GM21529 (cell line): ENCODE results near the gene SLC25A13.
"Not testable (repeated sequence)": the region's sequence is repeated elsewhere in the genome, so short reads cannot be mapped to it uniquely, and the experiment has no call there.

Experiments
- ATAC-seq: cut with Tn5 transposase; IDR thresholded peaks from one replicate; pipeline ENCODE4 v1.9.1; 2021; ENCODE audit not compliant: unreplicated experiment

SLC25A13 gene, protein sequence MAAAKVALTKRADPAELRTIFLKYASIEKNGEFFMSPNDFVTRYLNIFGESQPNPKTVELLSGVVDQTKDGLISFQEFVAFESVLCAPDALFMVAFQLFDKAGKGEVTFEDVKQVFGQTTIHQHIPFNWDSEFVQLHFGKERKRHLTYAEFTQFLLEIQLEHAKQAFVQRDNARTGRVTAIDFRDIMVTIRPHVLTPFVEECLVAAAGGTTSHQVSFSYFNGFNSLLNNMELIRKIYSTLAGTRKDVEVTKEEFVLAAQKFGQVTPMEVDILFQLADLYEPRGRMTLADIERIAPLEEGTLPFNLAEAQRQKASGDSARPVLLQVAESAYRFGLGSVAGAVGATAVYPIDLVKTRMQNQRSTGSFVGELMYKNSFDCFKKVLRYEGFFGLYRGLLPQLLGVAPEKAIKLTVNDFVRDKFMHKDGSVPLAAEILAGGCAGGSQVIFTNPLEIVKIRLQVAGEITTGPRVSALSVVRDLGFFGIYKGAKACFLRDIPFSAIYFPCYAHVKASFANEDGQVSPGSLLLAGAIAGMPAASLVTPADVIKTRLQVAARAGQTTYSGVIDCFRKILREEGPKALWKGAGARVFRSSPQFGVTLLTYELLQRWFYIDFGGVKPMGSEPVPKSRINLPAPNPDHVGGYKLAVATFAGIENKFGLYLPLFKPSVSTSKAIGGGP

DNA sequence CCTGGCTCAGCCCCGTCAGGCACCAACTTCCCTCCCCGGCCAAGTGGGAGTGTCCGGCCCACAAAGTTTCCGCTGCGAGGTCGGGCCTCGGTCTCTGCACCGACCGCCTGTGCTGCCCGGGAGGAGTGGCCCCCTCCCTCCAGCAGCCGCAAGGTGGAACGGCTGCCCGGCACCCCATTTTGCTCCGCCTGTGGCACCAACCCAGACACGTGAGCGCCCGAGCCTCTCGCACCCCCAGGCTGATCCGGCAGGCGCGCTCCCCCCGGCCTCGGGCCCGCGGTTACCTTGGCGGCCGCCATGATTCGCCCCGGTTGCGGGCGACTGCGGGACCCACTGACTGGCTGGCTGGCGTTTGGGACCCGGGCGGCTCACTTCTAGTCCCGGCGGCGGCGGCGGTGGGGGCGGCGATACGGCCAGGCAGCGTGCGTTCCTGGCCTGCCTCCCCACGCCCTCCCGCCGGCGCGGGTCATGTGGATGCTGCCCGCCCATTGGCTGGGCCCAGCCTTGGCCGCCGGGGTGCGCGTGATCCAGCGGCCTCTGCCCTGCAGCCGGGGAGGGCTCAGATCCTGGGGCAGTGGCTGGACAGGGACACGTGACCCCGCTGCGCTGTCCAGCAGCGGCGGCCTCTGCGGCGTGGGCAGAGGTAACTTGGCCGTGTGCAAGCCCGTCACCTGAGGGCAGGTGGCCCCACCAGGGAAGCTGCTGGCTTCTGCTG is at the start of gene SLC25A13:
Gene SLC25A13, minus strand, starts transcription at position 441 of the 715 bp plus-strand sequence. Its CDS starts 142 bp downstream, at position 299.
- ATAC-seq: peak; percentile 75

GRCh38 chr7:96365916-96366315 is 44.0 kb upstream of the SLC25A13 start:
- not testable (repeated sequence) for ATAC-seq

GRCh38 chr7:96361116-96361857 is 39.4 kb upstream of the SLC25A13 start:
- no peak for ATAC-seq

DNA sequence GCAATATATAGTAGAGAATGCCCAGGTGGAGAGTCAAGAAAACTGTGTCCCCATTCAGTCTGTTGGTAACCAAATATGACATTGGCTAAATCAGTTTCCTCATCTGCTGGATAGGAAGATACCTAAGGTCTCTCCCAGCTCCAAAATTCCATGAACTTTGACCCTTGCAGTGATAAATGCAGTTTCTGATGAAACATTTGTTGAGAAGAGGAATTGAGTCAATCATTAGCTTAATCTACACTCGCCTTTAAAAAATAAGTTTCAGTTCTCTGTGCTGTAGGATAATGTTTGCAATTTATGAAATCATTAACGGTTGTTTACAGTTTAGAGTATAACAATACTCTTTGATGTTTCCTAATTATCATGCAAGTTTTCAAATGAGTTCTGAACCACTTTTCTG is 38.0 kb upstream of the SLC25A13 start:
- no peak for ATAC-seq

DNA sequence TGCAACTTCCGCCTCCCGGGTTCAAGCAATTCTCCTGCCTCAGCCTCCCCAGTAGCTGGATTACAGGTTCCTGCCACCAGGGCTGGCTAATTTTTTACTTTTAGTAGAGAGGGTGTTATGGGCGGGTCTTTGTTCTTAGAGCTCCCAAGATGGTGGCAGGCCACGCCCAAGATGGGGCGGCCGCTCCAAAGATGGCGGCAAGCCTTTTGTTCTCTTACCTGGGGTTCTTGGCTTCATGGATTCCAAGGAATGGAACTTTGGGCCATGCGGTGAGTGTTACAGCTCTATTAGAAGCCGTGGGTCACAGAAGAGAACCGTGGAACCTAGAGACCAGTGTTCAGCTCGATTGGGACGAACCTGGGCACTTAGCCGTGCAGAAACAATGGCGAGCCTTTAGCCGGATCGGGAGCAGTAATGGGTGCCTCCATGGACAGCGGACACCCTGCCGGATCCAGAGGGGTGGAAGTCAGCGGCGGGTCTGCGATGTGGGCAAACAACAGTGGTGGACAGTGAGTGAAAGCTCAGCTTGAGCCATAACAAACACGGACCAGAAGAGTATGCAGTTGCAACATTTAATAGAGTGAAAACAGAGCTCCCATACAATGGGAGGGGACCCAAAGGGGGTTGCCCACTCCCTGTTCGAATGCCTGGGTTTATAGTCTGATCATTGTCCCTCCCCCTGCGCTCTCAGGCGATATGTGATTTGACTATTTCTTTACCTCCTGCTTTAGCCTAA is 36.5 kb upstream of the SLC25A13 start:
- ATAC-seq: not testable (repeated sequence)

GRCh38 chr7:96355990-96356506 is 34.1 kb upstream of the SLC25A13 start:
- ATAC-seq: no peak

DNA sequence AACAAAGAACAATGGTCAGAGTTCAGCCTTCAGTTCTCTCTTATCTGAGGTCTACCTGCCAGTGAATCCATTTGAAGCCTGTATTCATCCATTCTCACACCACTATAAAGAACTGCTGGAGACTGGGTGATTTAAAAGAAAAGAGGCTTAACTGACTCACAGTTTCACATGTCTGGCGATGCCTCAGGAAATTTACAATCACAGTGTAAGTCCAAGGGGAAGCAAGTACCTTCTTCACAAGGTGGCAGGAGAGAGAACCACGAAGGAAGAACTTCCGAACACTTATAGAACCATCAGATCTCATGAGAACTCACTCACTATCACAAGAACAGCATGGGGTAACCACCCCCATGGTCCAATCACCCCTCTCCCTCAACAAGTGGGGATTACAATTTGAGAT is 33.0 kb upstream of the SLC25A13 start:
- ATAC-seq: no peak

DNA sequence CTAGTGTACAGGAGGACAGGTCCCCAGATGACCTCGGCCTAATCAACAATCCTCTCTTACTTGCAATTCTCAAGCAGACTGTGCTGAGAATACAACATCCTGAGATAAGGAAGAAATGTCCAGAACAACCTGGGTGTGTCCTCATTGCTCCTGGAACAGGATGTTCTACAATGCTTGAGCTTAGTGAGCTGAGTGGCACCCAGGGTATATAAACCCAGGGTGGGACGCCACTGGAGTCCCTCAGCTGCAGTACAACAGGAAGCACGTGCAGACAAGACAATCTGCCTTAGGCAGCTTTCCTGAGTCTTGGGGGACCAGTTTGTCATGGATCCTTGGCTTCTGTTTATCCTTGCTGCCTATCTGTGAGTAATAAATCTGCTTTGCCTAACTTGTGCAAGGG is 27.7 kb upstream of the SLC25A13 start:
- no peak for ATAC-seq

- no peak for ATAC-seq
Measured at GRCh38 chr7:96347471-96347870, 25.6 kb upstream of the SLC25A13 start.

DNA sequence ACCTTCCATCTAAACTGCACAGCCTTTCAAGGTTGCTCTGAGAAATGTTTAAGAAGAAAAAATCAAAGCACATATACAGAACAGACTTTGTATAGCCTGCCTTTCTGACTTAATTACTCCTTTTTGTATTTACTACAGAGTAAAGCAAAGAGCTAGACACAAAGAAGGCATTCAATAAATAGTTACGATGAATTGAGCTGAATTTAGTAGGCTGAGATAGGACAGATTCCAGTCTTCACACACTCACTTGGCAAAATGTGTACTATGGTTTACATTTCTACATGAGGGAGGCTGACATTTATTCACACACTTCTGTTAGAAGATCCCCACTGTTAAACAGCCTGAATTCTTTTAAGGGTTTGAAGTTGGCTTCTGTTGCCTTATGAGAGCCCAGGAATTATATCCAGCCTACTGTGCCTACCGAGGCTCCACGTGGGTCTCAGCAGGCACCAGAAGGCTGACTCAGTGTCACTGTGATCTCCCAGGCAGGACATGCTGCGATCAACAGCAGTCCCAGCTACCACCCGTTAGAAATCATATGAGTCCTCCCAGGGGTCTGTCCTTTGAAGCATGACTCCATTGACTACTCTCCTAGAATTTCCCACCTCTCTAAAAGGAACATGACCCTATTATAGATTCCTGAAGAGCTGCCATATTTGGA is 24.5 kb upstream of the SLC25A13 start:
- no peak for ATAC-seq

GRCh38 chr7:96344236-96344635 is 22.3 kb upstream of the SLC25A13 start:
- no peak for ATAC-seq

DNA sequence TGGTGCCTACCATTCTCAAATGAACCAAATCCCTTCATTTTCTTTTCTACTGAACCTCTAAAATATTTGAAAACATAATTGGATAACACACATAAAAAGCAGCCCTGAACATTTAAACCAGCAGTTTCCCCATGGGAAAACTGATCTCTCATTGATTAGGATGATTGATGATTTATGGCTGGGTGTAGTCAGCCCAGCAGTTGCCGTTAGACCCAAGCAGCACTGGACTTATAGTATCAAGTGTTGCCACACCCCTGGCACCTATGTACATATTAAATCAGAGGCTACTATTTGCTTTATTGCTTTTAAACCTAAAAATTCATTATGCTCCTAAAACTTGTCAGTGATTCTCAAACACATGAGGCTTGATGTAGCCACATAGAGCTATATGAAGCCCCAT is 20.2 kb upstream of the SLC25A13 start:
- no peak for ATAC-seq

DNA sequence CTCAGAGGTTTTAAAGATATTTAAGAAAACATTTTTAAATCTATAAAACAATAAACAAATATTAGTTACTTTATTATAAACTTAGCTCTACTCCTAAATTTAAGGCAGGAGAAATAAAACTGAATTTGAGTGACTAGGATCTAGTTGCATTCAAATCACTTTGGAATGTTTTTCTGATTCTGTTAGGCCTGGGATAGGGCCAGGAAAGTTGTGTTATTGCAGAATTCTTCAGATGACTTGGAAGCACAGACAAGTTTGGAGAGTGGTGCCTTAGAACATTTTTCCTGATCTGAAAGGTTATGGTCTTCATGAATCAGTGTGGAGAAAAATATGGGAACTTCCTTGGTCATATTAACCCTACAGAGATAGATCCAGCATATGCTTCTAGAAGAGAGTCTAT is 15.6 kb upstream of the SLC25A13 start:
- ATAC-seq: no peak

- ATAC-seq: no peak
Measured at GRCh38 chr7:96332325-96332724, 10.4 kb upstream of the SLC25A13 start.

GRCh38 chr7:96331775-96332174 is 9.9 kb upstream of the SLC25A13 start:
- no peak for ATAC-seq

DNA sequence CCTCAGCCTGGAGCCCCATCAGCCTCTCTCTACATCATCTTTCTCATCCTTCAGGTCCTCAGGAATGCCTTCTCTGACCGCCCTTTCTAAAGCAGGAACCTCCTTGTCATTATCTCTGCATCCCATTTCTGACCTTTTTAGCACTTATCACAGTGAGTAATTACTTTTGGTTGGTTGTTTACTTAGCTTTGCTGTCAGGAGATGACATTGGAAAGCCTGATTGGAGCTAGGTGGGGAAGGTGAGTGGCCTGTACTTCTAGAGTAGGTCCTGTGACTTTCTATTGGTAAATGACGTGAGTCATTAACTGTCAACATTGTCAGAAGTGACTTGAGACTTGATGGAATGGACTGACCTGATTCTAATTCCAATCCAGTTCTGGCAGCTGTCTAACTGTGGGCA is 9.3 kb upstream of the SLC25A13 start:
- no peak for ATAC-seq

GRCh38 chr7:96330193-96330592 is 8.3 kb upstream of the SLC25A13 start:
- ATAC-seq: no peak

- no peak for ATAC-seq
Measured at GRCh38 chr7:96329241-96329640, 7.3 kb upstream of the SLC25A13 start.

DNA sequence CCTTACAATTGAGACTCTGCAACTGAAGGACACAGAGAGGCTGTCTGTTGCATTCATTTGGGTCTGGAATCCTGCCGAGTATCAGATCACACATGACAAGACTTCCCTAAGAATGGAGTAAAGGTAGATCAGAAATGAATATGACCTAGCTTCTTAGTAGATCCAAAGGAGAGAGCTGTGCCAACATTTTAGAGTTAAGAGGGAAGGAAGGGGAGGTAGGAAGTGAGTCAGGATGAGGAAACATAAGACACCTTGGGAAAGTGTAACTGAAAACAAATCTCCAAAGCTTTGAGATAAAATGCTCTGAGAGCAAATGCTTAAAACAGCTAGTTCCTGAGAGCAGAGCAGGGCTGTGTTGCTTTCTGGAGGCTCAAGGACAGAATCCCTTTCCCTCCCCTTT is 6.1 kb upstream of the SLC25A13 start:
- ATAC-seq: no peak

GRCh38 chr7:96327429-96327828 is 5.5 kb upstream of the SLC25A13 start:
- no peak for ATAC-seq
